ENCODE measurements around the gene CAV2.
A peak's percentile ranks its signal among the peaks of the same experiment; 100 is the strongest.
"Not testable (repeated sequence)": the region's sequence is repeated elsewhere in the genome, so short reads cannot be mapped to it uniquely, and the experiment has no call there.

Gene CAV2

DNA sequence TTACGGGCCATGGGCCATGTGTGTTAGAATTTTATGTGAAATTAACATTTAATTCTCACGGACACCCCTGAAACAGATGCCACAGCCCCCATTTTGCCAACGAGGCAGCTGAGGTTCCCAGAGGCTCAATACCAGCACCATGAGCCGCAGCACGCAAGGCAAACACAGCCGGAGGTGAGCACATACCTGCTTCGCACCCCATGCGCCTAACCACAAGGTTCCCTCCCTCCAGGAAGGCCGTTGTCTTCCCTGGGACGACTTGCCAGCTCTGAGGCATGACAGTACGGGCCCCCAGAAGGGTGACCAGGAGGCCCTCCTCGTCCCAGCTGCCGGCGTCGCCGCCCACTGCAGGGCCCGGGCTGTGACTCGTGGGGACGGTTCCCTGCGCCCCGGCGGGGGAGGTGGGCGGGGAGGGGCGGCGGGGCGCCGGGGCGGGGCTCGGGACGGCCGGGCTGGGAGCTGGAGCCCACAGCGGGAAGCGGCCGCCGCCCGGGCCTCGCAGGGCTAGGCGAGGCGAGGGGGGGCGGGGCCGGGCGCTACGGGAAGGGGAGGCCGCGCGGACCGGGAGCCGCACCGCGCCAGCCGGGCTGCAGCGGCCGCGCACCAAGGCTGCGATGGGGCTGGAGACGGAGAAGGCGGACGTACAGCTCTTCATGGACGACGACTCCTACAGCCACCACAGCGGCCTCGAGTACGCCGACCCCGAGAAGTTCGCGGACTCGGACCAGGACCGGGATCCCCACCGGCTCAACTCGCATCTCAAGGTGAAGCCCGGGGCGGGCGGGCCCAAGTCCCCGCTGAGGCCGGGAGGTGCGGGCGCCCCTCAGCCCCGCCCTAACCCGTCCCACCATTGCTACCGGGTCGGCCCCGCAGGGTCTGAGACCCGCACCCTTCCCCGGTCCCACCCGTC, at the start of gene CAV2:
Gene CAV2, plus strand, starts transcription at position 571 of the 910 bp plus-strand sequence. Its CDS starts 44 bp downstream, at position 615.
- peak; percentile 10 for DNase-seq

GRCh38 chr7:116449950-116450349, 49.6 kb upstream of the CAV2 start:
- no peak for DNase-seq

GRCh38 chr7:116451957-116452729, 47.4 kb upstream of the CAV2 start:
- no peak for DNase-seq

GRCh38 chr7:116454377-116454776, 45.2 kb upstream of the CAV2 start:
- no peak for DNase-seq

DNA sequence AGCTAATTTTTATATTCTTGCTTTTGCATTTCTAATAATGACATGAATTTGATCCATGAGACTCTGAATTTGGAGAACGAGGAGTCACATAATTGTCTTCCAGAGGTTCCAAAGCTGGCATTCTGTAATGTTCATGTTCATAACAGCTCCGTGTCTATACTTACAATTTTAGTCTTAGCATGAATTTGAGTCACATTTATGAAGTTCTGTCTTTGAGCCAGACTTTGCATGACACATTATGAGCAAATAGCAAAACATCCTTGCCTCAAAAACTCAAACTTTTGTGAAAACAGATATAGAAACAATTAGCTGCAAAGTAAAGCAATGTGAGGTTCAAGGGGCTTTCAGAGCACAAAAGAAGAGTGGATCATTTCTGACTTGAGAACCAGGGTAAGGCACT, 44.5 kb upstream of the CAV2 start:
- DNase-seq, result no peak

GRCh38 chr7:116455499-116455898, 44.0 kb upstream of the CAV2 start:
- DNase-seq, result no peak

- DNase-seq, result no peak
These were observed 38.0 kb upstream of the CAV2 start for GRCh38 chr7:116461500-116461899.

GRCh38 chr7:116463956-116464355, 35.6 kb upstream of the CAV2 start:
- DNase-seq, result no peak

GRCh38 chr7:116464375-116464774, 35.2 kb upstream of the CAV2 start:
- DNase-seq, result no peak

DNA sequence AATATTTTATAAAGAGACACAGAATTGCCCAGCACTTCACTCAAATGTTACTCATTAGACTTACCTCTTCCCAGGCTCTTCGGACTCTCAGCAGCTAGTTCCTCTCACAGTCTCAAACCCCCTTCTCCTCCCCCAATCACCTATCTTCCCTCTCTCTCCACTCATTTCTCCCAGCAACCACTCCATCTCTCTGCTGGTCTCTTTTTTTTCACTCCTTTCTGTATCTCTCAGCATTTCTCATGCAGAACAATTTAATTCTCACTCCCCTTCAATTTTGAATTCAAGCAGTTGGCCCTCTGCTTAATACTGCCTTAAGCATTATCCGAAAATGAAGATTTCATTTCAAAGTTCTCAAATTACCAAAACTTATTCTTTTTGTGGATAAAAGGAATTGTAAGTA, 34.4 kb upstream of the CAV2 start:
- DNase-seq, result no peak

GRCh38 chr7:116468534-116468933, 31.0 kb upstream of the CAV2 start:
- DNase-seq, result no peak

GRCh38 chr7:116477625-116478024, 21.9 kb upstream of the CAV2 start:
- no peak for DNase-seq

GRCh38 chr7:116478834-116479233, 20.7 kb upstream of the CAV2 start:
- no peak for DNase-seq

DNA sequence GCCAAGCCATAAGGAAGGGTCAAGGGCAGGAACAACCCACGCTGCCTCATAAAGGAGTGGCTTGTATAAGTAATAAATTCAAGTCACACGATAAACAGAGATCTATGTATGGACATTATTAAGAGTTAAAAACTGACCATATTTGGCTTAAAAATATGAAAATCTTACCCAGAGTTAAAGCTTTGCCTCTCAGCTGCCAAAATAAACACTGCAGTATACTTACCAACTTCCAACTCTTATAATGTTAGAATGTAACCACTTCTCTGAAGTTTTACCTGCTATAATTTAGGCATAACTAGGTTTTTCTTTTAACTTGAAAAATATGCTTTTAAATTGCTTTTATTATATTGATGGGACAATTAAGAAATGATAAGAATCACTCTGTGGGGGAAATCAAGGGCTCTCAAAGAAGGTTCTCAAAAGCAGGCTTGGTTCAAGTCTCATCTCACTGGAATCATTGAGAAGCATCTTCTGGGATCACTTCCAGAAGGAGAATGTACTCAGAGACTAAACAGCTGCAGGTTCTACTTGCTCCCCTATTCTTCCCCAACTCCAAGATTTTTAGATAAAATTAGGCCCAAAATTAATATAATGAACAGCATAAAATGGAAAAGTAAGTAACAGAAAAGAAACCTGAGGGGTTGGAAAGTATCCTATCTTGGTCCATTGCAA, 16.1 kb upstream of the CAV2 start:
- DNase-seq, result no peak

DNA sequence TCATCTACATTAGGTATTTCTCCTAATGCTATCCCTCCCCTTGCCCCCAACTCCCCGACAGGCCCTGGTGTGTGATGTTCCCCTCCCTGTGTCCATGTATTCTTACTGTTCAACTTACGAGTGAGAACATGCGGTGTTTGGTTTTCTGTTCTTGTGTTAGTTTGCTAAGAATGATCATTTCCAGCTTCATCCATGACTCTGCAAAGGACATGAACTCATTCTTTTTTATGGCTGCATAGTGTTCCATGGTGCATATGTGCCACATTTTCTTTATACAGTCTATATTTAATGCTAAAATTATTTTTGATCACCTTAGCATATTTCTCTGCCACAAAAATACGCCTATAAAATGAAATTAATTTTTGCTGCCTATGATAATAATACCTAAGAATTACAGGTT, 15.1 kb upstream of the CAV2 start:
- not testable (repeated sequence) for DNase-seq

GRCh38 chr7:116487907-116488521, 11.5 kb upstream of the CAV2 start:
- DNase-seq, result no peak

GRCh38 chr7:116490351-116490750, 9.2 kb upstream of the CAV2 start:
- no peak for DNase-seq

GRCh38 chr7:116491887-116492653, 7.5 kb upstream of the CAV2 start:
- DNase-seq, result no peak

DNA sequence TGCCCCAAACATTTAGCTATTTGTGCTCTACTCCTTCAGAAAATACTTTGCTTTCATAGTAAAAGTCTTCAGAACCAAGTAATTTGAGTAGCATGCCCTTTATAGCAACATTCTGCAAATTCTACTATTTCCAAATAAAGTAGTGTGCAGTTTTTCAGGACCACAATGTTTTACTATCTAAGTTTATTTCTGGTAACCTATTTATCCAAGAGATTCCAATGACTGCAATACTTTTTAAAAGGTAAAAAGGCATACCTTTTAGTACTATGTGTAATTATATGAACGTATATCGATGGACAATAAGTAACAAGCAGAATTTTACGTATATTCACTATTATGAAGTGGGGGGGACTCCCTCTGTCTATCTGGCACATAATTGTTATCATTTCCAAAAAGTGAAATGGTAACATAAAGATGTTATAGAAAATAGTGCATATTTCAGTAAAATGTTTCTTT, 6.9 kb upstream of the CAV2 start:
- DNase-seq, result no peak

- no peak for DNase-seq
These were observed 6.1 kb upstream of the CAV2 start for GRCh38 chr7:116493449-116493848.

DNA sequence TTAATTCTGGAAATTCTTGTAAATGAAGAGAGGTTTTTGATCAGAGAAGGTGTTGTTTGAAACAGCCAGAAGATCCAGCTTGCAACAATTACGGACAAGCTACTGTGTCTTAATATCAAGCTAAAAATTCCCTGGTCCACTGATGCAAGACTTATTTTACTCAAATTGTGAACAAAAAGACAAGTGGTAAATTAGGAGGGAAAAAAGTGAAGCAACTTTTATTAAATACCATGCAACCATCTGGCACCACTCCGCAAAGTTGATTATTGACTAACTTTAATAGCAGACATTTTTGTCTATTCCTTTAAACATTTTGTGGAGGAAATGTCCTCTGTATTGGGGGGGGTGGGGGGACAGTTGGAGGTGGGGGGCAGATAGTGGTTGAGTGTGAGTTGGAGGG, 5.1 kb upstream of the CAV2 start:
- DNase-seq, result no peak

DNA sequence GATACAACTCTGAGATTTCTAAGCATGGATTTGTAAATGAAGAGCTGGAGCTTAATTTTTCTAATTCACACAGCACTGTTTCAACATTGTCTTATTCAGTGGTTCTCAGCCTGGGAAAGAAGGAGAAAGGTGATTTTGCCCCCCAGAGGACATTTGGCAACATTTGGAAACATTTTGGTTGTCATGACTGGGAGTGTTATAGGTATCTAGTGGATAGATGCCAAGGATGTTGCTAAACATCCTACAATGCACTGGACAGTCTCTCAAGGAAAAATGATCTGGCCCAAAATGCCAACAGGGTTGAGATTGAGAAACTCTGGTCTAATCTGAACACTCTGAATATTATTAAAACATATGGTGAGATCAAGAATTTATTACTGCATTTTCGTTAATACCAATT, 3.8 kb upstream of the CAV2 start:
- DNase-seq, result no peak

Measured in activated naive CD4-positive, alpha-beta T cell treated with anti-CD3 and anti-CD28 coated beads, Interleukin-2, amount 50 U/mL, for 16 hours (primary cell).